ENCODE measurements around the gene ZCCHC7. TPM values are rescaled to one million over a fixed set of nuclear protein-coding genes. Genes with fewer than 3 reads are reported as not detected.

ZCCHC7 gene
- total RNA-seq, 1 experiment from 2014 or later: 31.2 TPM

- Histone ChIP-seq H3K9me3 (ENCODE audit: control insufficient read depth in 1 of 2, insufficient read depth in 1 of 2, low read depth in 1 of 2, low read length in 2 of 2) (no peaks in the 10 kb centered on the region), H3K4me2 (ENCODE audit: low read length) (no peak overlapping the region), H4K20me1 (ENCODE audit: insufficient read depth) (no peaks in the 10 kb centered on the region), H3K9ac (ENCODE audit: low read length) (no peak overlapping the region), H3K27me3 (ENCODE audit: insufficient read depth, low read length) (no peaks in the 10 kb centered on the region), H3K4me3 (replicated peaks in 1 of 2; ENCODE audit: low read depth in 1 of 2, low read length in 2 of 2) (no peak overlapping the region), H3K36me3 (ENCODE audit: control insufficient read depth in 1 of 2, insufficient read depth in 2 of 2, low read length in 2 of 2) (no peaks in the 10 kb centered on the region), H3K9me2 (ENCODE audit: insufficient read depth) (no peaks in the 10 kb centered on the region), H3K4me1 (ENCODE audit: control insufficient read depth in 1 of 2, insufficient read depth in 2 of 2, low read length in 2 of 2) (peaks cover 5 to 20% of the 10 kb centered on the region in 2 experiments; a peak in 3 of 4 replicates), H3K27ac (ENCODE audit: low read depth, low read length) (no peak overlapping the region), H3K79me2 (ENCODE audit: insufficient read depth, low read length) (peaks cover 12% of the 10 kb centered on the region), H2AFZ (ENCODE audit: low read depth, low read length, poor library complexity, severe bottlenecking) (no peak overlapping the region)
- ChIA-PET POLR2A (no interaction called here), RAD21 (ENCODE audit: low non-redundant PET in 1 of 2, low total read pairs in 2 of 2, uncharacterized antibody in 2 of 2, unreplicated experiment in 2 of 2) (interaction anchor here in 1 of 2 experiments (0.6 kb wide), 1 partner anchor 702 kb away, joined by 3 read pairs; no protein-coding TSS in a partner anchor), CTCF (no interaction called here)
- DNase-seq (ENCODE audit: low read depth, low spot score): no peak
- BruUV-seq (replicated peaks): no TSS peak
- TF ChIP-seq ZFX (IDR thresholded peaks at IDR 0.05) (no peak), REST (IDR thresholded peaks at IDR 0.05; ENCODE audit: low read depth) (no peak), SP1 (IDR thresholded peaks at IDR 0.05; ENCODE audit: low read depth) (no peak)
- ATAC-seq: no peak
- intact Hi-C loops (cut with micrococcal nuclease): no loop called here
These were observed 166.9 kb downstream of the ZCCHC7 start for GRCh38 chr9:37287317-37287716.

- no peak overlapping the region for H3K27ac ChIP-seq (ENCODE audit: low read depth, low read length)
- no peak overlapping the region for H3K4me3 ChIP-seq (replicated peaks in 1 of 2; ENCODE audit: low read depth in 1 of 2, low read length in 2 of 2)
- no peaks in the 10 kb centered on the region for H3K9me2 ChIP-seq (ENCODE audit: insufficient read depth)
- H3K4me2 ChIP-seq (ENCODE audit: low read length): no peak overlapping the region
- peaks cover 5 to 9% of the 10 kb centered on the region in 2 experiments; a peak in 3 of 4 replicates for H3K4me1 ChIP-seq (ENCODE audit: control insufficient read depth in 1 of 2, insufficient read depth in 2 of 2, low read length in 2 of 2)
- ChIA-PET POLR2A (no interaction called here), CTCF (no interaction called here), RAD21 (ENCODE audit: low non-redundant PET in 1 of 2, low total read pairs in 2 of 2, uncharacterized antibody in 2 of 2, unreplicated experiment in 2 of 2) (no interaction called here)
- H3K9me3 ChIP-seq (ENCODE audit: control insufficient read depth in 1 of 2, insufficient read depth in 1 of 2, low read depth in 1 of 2, low read length in 2 of 2): no peaks in the 10 kb centered on the region
- H3K36me3 ChIP-seq (ENCODE audit: control insufficient read depth in 1 of 2, insufficient read depth in 2 of 2, low read length in 2 of 2): no peaks in the 10 kb centered on the region
- H3K79me2 ChIP-seq (ENCODE audit: insufficient read depth, low read length): peaks cover 12% of the 10 kb centered on the region
- H3K9ac ChIP-seq (ENCODE audit: low read length): no peak overlapping the region
- no peaks in the 10 kb centered on the region for H3K27me3 ChIP-seq (ENCODE audit: insufficient read depth, low read length)
- no TSS peak for BruUV-seq (replicated peaks)
- no peak overlapping the region for H2AFZ ChIP-seq (ENCODE audit: low read depth, low read length, poor library complexity, severe bottlenecking)
- intact Hi-C loops (cut with micrococcal nuclease): no loop called here
- ATAC-seq: no peak
- DNase-seq (ENCODE audit: low read depth, low spot score): no peak
- H4K20me1 ChIP-seq (ENCODE audit: insufficient read depth): no peaks in the 10 kb centered on the region
- TF ChIP-seq CEBPB (IDR thresholded peaks at IDR 0.05; ENCODE audit: low read depth): no peak
- TF ChIP-seq SP1 (IDR thresholded peaks at IDR 0.05; ENCODE audit: low read depth): no peak
- TF ChIP-seq MAX (IDR thresholded peaks at IDR 0.05): no peak
- TF ChIP-seq YY1 (IDR thresholded peaks at IDR 0.05; ENCODE audit: extremely low read depth, insufficient replicate concordance, low read depth, low read length): no peak
- TF ChIP-seq SIN3A (IDR thresholded peaks at IDR 0.05; ENCODE audit: low read depth): no peak
- no peak for TF ChIP-seq EGR1 (IDR thresholded peaks at IDR 0.05; ENCODE audit: low read depth)
- no peak for TF ChIP-seq CTCF (IDR thresholded peaks at IDR 0.05 in 2 of 3, conservative IDR thresholded peaks at IDR 0.05 in 1 of 3; ENCODE audit: borderline replicate concordance in 1 of 3, insufficient read depth in 1 of 3, low read depth in 2 of 3, low read length in 2 of 3)
- TF ChIP-seq TCF7L2 (IDR thresholded peaks at IDR 0.05; ENCODE audit: borderline replicate concordance, extremely low read depth, insufficient read depth, insufficient read length): no peak
- no peak for TF ChIP-seq EZH2phosphoT487 (IDR thresholded peaks at IDR 0.05; ENCODE audit: borderline replicate concordance)
- TF ChIP-seq ZBTB33 (IDR thresholded peaks at IDR 0.05; ENCODE audit: extremely low read depth, insufficient replicate concordance, low read length): no peak
These were observed 169.3 kb downstream of the ZCCHC7 start for GRCh38 chr9:37289631-37290030.

All from HCT116 (cell line).